ENCODE data around the gene SENP8.
"Not testable (repeated sequence)": the region's sequence is repeated elsewhere in the genome, so short reads cannot be mapped to it uniquely, and the experiment has no call there.

Gene SENP8

GRCh38 chr15:72118017-72118978 lies at the start of gene SENP8, which contains the start of gene MYO9A:
Gene SENP8 (plus strand): TSS chr15:72118403. CDS start chr15:72139624, 21,221 bp downstream.
Gene MYO9A (minus strand): TSS chr15:72118150. CDS start chr15:72046563, 71,587 bp downstream.
- peak; percentile 97 for DNase-seq

GRCh38 chr15:72068856-72069255 lies 49.3 kb upstream of the SENP8 start:
- no peak for DNase-seq

DNA sequence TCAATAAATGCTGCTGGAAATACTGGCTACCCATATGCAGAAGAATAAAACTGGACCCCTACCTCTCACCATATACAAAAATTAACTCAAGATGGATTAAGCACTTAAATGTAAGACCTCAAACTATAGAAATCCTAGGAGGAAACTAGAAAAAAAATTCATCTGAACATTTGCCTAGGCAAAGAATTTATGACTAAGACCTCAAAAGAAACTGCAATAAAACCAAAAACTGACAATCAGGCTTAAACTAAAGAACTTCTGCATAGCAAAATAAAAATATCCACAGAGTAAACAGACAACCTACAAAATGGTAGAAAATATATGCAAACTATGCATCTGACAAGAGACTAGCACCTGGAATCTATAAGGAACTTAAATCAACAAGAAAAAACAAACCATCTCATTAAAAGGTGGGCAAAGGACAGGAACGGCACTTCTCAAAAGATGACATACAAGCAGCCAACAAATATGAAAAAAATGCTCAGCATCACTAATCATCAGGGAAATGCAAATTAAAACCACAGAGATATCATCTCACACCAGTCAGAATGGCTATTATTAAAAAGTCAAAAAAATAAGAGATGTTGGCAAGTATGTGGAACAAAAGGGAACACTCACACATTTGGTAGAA lies 47.3 kb upstream of the SENP8 start:
- no peak for DNase-seq

DNA sequence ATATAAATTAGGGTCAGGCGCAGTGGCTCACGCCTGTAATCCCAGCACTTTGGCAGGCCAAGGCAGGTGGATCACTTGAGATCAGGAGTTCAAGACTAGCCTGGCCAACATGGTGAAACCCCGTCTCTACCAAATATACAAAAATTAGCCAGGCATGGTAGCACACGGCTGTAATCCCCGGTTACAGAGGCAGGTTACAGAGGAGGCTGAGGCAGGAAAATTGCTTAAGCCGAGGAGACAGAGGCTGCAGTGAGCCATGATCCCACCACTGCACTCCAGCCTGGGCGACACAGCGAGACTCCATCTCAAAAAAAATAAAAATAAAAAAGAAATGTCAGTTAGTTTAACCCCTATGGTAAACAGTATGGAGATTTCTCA lies 46.8 kb upstream of the SENP8 start:
- DNase-seq, result not testable (repeated sequence)

DNA sequence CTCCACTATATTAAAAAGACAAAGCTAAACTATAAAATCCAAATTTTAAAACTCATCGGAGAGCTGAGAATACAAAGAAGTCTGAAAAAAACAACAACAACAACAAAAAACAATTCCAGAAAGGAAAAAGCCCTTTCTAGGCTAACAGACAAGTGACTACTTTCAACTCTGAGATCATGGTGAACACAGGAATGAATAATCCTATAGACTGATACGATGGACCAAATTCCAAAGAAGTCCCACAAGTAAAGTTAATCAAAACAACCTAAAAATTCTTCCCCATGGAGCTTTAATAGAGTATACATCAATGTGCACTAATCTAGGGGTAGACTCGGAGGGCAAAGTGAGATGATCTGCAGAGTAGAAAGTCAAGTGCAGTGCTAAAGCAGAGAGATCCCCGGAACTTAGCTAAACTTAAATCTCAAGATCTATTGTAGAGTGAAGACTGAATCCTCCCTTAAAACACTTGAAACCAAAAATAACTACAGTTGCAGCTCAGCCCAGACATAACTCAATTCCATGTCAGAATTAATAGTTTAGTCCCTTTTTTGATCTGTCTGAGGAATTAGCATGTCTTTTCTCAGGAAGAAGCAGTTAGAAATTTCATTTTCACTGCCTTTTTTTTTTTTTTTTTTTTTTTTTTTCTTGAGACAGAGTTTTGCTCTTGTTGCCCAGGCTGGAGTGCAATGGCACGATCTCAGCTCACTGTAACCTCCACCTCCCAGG lies 43.7 kb upstream of the SENP8 start:
- no peak for DNase-seq

GRCh38 chr15:72077950-72078349 lies 40.3 kb upstream of the SENP8 start:
- DNase-seq, result no peak

- DNase-seq, result no peak
These were observed 39.3 kb upstream of the SENP8 start for GRCh38 chr15:72078887-72079286.

DNA sequence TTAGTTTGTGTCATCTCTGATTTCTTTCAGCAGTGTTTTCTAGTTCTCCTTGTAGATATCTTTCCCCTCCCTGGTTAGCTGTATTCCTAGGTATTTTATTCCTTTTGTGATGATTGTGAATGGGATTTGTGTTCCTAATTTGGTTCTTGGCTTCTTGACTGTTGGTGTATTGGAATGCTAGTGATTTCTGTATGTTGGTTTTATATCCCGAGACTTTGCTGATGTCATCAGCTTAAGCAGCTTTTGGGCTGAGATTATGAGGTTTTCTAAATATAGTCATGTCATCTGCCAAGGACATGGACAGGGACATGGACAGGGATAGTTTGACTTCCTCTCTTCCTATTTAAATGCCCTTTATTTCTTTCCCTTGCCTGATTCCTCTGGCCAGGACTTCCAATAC lies 36.0 kb upstream of the SENP8 start:
- DNase-seq, result no peak

- no peak for DNase-seq
These were observed 32.0 kb upstream of the SENP8 start for GRCh38 chr15:72086010-72086697.

DNA sequence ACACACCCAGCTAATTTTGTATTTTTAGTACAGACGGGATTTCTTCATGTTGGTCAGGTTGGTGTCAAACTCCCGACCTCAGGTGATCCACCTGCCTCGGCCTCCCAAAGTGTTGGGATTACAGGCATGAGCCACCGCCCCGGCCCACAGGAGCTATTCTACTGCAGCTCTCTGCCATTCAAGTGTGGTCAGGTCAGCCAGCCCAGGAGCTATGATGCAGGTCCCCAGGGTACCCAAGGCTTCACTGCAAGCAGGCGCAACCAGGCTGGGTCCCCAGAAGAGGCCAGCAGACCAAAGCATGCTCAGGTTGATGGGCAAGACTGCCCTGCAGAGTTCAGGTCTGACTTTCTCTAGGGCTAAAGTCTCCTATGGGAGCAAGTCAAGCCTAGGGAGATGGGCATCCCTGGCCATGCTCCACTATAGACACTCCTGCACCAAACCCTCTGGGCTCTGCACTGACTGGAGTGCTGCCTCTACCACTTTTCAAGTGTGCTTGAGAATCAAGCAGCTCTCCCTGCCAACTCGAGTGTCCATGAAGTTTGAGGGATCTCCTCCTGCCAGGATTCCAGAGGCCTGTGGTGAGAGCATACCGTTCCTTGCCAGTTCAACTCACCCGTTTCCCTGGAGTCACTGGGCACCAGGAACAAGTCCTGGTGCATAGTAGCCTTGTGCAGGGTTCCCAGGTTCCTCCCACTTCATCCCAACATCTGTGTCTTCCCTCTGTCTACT lies 31.1 kb upstream of the SENP8 start:
- no peak for DNase-seq

DNA sequence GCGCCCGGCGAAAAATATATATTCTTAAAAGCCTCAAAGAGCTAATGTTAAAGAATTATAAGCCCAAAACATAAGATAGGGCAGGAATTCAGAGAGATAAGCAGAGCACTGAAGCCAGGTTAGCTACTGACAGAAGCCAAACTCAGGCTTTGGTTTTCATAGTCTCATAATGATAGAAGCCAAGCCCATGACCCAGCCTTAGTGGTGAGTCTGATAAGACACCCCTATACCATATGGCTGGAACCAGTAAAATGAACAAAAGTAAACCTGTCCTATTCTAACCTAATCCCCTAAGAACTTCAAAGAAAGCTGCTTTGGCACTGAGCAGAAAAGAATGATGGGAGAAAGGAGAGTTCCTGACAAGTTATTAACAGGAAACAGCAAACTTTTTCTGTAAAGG lies 26.2 kb upstream of the SENP8 start:
- DNase-seq, result no peak

DNA sequence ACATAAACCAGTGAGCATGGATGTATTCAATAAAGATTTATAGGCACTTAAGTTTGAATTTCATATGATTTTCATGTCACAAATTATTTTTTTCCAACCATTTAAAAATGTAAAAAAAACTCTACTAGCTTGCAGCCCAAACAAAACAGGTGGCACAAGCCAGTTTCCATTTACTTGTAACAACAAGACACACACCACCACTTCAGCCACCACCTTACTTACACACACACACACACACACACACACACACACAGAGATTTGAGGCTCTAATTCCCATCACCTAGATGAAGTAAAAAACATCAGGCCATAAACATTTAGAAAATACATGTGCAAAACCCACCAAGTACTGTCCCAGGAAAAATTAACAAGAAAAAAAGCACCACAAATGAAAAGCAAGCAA lies 25.5 kb upstream of the SENP8 start:
- no peak for DNase-seq

DNA sequence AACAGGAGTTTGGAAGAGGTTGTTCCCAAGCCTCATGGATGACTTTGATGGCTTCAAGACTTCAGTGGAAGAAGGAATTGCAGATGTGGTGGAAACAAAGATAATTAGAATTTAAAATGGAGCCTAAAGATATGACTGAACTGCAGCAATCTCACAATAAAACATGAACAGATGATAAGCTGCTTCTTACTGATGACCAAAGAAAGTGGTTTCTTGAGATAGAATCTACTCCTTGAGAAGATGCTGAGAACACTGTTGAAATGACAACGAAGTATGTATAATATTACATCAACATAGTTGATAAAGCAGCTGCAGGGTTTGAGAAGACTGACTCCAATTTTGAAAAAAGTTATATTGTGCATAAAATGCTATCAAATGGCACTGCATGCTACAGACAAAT lies 21.4 kb upstream of the SENP8 start:
- DNase-seq, result no peak

DNA sequence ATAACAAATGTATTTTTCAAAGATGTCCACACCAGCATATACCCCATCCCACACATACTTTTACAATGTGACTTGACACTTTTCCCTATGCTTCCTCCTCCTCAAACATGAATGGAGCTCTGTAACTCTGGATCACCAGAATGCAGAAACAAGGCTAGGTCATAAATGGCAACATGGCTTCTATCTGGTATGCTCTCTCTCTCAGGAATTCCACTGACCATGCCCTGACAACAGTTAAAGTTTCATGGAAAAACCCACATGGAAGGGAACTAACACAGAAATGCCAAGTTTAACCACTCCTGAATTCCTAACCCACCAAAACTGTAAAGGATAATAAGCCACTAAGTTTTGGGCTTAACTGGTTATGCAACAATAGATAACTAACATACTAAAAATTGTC lies 20.2 kb upstream of the SENP8 start:
- no peak for DNase-seq

GRCh38 chr15:72099155-72099554 lies 19.0 kb upstream of the SENP8 start:
- DNase-seq, result no peak

DNA sequence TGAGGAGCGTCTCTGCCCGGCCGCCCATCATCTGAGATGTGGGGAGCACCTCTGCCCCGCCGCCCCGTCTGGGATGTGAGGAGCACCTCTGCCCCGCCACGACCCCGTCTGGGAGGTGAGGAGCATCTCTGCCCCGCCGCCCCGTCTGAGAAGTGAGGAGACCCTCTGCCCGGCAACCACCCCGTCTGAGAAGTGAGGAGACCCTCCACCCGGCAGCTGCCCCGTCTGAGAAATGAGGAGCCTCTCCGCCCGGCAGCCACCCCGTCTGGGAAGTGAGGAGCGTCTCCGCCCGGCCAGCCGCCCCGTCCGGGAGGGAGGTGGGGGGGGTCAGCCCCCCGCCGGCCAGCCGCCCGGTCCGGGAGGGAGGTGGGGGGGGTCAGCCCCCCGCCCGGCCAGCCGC lies 17.7 kb upstream of the SENP8 start:
- DNase-seq, result not testable (repeated sequence)

DNA sequence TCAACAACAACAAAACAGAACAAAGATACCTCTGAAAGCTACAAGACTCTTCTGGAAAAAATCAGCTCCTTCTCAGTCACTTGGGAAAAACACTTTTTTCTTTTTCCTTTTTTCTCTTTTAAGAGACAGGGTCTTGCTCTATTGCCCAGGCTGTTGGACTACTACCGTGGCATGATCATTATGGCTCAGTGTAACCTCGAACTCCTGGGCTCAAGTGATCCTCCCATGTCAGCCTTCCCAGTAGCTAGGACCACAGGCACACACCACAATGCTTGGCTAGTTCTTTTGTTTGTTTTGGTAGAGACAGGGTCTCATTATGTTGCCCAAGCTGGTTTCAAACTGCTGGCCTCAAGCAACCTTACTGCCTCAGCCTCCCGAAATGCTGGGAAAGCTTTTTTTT lies 13.1 kb upstream of the SENP8 start:
- DNase-seq, result no peak

- no peak for DNase-seq
These were observed 12.1 kb upstream of the SENP8 start for GRCh38 chr15:72106068-72106467.

GRCh38 chr15:72110355-72110754 lies 7.8 kb upstream of the SENP8 start:
- DNase-seq, result peak; percentile 40

- DNase-seq, result no peak
These were observed 6.1 kb upstream of the SENP8 start for GRCh38 chr15:72112116-72112515.

DNA sequence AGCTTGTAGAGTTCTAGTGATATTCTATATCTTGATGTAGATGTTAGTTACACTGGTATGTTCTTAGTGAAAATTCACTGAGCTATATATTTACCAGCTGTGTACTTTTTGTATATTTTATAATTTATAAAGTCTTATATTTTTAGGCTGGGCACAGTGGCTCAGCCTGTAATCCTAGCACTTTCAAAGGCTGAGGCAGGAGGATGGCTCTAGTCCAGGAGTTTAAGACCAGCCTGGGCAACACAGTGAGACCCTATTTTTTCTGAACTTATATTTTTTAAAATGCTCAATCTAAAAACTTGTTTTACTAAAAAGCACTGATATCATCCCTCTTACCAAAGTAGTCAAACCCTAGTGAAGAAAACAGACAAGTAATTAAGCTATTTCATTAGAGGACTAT lies 5.4 kb upstream of the SENP8 start:
- DNase-seq, result no peak

- peak; percentile 12 for DNase-seq
These were observed 4.7 kb upstream of the SENP8 start for GRCh38 chr15:72113347-72114031.

Data from EL (cell line).